Right hindlimb (tissue), 1 donor: Measurements from ENCODE around the gene BCAS1.
"Not testable (repeated sequence)": the region's sequence is repeated elsewhere in the genome, so short reads cannot be mapped to it uniquely, and the experiment has no call there.

Experiments
- DNase-seq: peaks from one replicate; pipeline ENCODE4 v3.0.0-alpha.2; 2018

The BCAS1 gene

DNA sequence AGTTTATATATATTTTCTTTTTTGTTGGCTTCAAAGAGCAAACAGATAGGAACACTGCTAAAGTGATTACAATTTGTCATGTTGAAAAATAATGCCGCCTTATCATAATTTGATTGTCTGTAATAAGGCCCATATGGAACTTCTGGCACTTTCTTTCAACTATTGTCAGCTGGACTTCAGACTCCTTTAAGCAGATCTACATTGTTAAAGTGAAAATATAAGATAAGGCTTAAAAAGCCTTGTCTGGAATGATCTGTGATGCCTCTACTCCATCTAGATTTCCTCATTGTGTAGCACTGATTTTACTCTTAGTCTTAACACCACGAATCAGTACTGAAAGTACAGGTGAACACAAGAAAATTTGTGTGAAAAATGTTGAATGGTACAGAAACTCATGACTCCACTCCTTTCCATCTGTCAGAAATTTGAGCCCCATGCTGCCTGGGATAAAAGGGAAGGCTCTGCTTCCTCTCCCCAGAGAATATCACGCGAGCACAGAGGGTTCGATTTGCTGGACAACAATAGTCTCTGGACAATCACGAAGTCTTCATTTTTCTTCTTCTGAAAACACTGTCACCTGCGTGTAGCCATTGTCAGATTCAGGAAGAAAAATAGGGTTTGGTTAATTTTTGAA is 56.0 kb downstream of the BCAS1 start:
- DNase-seq: no peak

DNA sequence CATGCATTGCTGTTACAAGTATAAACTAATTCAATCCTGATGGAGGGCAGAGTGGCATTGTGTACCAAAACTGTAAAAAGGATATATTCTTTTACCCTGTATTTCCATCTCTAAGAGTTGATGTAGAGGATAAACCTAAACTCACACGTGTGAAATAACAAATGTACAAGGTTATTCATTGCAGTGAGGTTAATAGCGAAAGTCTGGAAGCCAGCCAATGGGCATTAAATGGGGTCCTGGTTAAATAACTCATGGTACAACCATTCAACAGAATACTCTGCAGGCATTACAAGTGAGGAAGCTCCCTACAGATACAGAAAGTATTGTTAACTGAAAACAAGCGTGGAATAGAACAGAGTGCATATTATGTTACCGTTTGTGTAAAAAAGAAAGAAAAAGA is 56.9 kb downstream of the BCAS1 start:
- no peak for DNase-seq

DNA sequence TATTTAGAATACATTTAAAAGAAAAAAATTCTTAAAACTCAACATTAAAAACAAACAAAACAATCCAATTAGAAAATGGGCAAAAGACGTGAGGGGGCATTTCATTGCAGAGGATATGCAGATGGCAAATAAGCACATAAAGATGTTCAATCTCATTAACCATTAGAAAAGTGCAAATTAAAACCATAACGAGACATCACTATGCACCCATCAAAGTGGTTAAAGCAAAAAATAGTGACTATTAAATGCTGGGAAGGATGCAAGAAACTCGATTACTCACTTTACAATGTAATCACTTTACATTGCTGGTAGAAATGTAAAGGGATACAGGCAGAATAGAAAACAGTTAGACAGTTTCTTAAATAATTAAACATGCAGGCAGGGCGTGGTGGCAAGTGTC is 59.0 kb downstream of the BCAS1 start:
- no peak for DNase-seq

DNA sequence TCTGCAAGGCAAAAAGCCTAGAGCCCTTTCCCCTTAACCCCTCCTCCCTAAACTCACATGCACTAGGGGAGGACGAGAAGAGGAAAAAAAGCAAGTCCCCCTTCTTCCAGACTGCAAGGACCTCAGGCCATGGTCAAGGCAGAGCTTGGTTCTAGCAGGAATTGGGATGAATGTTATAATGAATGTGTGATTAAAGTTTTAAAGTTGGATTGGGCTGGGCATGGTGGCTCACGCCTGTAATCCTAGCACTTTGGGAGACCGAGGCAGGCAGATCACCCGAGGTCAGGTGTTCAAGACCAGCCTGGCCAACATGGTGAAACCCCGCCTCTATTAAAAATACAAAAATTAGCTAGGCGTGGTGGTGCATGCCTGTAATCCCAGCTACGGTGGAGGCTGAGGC is 64.2 kb downstream of the BCAS1 start:
- not testable (repeated sequence) for DNase-seq

DNA sequence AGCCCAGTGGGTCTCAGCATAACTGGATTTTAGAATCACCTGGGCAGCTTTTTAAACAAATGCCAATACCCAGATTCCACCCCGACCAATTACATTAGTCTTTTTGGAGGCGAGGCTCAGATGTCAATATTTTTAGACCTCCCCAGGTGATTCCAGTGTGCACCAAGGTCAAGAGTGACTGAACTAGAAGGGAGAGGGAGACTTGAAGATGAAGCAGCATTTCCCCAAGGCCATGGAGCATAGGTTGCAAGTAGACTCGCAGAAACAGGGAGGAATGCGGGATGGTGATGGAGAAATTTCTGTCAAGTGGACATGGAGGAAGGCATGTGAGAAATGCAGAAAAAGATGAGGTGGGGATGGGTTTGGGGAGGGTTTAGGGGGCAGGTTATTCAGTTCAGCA is 64.9 kb downstream of the BCAS1 start:
- no peak for DNase-seq

DNA sequence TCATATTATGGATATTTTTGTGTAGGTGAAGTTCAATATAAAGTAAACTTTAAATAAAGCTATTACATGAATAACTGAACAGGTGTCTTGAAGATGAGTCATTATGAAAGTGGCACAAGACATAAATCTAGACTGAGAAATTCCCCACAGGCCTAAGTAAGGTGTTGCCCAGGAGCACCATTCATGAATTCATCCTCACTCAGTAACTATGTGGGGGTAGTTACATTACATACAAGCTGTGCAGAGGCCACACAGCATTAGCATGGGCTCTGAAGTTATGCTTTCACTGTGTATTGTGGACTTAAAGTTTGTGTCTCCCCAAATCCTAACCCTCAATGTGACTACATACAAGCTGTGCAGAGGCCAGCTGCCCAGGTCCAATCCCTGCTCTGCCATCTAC is 65.9 kb downstream of the BCAS1 start:
- no peak for DNase-seq

DNA sequence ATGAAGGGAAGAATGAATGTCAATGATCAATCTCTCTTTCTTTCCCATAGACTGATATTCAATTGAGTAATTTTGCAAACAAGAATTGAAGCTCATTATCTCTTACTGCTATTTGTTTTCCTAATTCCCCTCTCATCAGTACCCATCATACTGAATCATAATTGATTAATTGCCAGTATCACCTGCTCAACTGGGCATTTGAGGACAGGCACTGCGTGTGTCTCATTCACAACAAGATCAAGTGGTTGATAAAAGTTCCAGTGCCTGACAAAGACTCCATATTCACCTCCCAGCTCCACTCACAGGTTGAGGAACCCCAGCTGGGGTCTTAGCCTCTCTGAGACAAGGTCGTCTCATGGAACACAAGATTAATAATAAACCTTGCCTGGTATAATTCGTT is 67.7 kb downstream of the BCAS1 start:
- DNase-seq: no peak

DNA sequence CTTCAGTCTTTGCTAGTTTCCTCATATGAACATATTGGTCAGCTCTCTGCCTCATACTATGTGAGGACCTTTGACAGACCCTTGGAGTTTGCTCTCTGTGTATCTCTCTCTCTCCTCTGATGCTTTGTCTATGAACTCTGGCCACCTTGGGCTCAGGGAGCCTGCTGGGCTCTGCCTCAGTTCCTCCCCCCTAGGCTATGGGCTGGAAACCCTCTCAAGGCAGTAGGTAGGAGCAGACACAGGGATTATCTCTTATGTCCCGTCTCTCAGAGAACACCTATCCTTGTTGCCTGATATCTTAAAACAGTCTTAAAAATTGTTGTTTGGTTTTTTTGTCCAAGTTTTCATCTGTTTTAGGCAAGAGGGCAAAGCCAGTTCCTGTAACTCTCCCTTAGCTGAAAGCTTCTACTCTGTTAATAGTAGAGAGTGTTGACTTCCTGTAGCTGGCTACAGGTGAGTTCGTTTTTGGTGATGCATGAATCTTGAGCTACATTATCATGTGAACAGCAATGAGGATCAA is 68.3 kb downstream of the BCAS1 start:
- DNase-seq: no peak

DNA sequence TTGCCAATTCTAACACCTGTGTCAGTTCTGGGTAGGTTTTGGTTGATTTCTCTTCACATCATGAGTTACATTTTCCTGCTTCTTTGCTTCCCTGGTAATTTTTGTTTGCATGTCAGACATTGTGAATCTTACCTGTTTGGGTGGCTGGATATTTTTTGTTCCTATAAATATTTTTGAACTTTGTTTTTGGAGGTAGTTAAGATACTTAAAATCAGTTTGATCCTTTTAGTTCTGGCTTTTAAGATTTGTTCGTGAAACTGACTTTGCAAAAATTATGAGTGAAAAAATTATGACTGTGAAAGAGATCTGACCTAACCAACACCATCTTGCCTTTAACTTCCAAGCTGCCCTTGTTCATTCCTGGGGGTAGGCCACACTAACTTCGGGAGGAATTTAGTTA is 69.5 kb downstream of the BCAS1 start:
- no peak for DNase-seq

DNA sequence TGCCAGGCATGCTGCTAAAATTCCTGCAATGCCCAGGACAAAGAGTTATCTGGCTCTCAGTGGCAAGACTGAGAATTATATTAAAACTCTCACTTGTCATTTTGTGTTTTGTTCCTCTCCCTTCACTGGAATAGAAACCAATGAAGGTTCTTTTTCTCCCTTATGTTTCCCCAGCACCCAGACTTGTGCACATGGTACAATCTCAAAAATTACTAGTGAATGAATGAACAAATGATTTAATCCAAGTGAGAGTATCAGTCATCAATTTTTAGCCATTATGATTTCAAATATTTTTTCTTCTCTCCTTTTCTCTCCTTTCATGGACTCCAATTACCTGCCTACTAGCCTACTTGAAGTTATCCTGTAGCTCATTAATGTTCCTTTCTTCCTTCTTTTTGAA is 70.1 kb downstream of the BCAS1 start:
- DNase-seq: no peak

DNA sequence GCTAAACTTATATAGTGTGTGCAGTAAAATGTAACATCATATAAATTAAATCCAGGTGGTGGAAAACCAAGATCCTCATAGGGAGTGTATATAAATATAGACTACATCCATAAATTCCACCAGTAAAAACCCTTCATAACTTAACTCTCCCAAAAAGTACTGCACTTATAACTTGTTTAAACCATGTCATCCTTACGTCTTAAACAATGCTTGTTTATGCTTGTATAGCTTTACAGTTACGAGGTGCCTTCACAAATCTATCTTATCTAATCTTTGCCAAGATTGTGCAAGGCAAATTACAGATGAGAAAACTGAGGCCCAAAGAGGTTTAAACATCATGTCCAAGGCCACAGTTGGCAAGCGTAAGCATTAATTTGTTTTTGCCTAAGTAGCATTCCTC is 71.3 kb downstream of the BCAS1 start:
- DNase-seq: no peak

DNA sequence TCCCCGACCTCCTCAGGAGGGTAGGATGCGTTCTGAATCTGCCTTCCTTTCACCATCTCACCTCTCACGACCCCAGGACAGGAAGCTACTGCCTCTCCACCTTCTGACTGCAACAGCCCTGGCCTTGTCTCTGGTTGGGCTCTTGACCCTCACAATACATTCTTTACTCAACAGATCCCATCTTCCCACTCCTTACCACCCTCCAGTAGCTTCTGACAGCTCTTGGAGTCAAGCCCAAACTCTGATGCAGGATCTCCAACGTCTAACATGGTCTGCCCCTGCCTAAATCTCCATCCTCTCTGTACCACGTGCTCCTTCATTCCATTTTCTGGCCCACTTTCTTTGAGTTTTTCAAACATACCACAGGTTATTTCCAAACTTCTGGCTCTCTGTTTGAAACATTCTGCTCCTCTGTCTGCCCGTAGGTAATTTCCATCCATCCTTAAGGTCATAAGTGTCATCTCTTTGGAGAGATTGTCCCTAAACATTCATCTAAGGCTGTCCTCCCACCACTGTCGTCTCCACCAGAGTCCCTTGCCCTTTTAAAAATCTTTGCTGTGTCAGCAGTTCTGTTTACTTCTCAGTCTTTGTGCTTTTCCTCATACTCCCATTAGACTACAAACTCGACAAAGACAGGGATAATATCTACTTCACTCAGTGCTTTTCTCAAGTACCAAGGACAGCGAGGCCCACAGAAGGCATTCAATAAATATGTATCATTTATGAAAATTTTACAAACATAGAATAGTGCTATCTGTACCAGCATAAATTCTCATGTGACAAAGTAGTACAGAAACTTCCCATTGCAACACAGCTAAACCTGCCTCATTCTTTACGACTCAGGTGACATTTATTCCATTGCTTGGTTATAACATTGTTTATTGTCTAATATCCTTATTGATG is 73.6 kb downstream of the BCAS1 start:
- no peak for DNase-seq

DNA sequence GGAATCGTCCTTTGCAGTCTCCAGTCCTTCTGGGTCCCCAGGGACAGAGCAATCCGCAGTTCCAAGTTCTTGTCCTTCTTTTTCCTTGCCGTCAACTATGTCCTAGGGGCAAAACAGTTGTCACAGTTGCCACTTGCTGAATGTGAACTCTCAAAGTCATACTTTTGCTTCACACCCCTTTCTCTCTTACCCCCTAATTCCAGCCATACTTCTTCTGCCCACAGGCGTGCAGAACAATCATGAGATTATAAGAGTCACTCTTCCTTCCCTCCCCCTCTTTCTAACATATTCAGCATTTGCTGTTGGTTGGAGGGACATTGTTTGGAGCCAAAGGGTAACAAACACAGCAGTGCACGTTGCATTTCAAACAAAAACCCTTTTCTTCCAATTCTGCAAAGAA is 74.4 kb downstream of the BCAS1 start:
- no peak for DNase-seq

DNA sequence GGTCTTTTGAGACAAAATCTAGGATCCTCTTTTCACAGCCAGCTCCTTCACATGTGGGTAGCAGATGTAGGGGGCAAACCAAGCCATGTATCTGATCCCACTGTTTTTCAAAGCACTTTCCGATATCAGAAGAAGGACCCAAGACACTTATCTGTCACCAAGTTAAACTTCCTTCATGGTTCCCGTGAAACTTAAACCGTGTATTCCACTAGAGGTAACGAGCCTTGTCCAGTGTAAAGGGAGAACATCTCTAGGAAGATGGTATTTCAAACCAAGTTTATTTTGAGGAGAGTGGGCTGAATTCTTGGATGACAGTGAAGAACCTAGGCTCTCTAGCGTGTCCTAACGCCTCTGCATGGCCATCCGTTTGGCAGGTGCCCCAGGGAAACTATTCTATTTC is 76.3 kb downstream of the BCAS1 start:
- no peak for DNase-seq

DNA sequence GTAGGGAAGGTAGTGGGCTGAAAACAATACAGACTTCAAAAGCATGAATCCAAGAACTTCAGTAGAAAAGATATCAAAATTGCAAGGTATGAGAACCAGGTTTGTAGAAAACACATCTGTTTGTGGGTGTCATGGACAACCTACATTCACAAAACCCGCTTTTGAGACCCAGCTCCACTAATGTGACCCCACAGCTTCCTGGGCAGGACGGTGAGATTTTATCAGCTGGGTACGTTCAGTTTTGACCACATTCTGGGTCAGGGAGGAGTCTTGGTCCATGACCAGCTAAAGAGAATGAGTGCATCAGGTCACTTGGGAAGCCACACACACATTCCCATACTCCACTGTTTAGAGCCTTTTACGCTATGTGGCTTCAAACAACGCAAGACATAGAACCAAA is 77.1 kb downstream of the BCAS1 start:
- no peak for DNase-seq

DNA sequence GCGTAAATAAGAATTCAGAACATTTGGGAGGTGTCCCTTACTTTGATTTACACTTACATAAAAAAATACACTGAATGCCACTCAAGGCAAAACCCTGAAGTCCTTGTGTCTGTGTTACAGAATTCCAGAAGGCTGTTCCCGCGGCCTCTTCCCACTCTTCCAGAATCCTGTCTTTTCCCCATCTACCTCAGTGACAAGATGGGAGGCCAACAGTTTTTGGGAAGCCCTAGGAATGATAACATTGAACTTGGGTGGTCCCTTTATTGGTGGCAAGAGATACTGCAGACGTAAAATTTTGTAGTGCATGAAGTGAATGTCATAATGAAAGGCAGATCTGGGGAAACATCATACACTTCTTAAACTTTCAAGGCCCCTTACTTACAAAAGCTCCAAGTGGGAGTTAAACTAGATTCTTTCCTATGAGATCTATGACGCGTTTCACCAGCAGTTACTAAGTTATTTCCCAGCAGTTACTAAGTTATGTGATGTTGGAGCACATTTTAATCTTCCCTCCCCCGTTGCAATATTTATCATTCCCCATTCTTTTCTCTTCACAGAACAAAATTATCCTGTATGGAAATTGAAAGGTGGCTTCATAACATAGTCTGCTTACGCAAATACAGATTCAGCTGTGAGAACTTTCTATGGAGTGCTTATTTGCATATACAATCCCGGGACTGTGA is 79.5 kb downstream of the BCAS1 start:
- no peak for DNase-seq

DNA sequence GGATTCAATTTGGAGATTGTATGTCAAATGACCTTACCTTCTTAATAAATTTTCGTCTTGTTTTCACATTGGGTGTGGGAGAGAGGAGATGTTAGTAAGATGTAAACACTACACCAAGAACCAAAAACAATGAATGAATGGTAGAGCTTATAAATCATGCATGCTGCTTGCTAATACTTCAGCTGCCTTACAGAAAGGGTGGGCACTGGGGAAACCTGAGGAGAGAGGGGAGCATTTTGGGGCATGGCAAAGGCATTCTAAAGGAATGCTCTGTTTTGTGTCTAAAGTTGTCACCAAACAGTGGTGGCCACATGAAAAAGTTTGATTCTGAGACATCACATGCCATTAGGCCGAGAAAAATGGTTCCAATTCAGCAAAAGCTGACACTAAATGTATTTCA is 80.4 kb downstream of the BCAS1 start:
- DNase-seq: no peak

DNA sequence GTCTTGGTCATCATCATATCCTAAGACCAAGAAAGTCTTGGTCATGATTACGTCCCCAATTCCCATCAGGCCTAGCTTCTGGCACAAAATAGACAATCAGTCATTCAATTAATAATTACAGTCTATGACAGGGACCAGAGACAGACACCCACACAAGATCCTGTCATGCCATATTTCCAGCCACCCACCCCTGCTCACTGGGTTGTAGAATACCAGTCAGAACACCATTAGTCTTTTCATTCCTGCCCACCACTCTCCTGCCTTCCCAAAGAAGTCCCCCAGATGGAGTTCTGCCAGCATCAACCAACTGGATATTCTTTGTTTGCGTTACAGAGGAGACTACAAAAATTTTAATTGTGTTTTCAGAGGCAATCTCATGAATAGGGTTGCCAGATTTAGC is 81.0 kb downstream of the BCAS1 start:
- no peak for DNase-seq

DNA sequence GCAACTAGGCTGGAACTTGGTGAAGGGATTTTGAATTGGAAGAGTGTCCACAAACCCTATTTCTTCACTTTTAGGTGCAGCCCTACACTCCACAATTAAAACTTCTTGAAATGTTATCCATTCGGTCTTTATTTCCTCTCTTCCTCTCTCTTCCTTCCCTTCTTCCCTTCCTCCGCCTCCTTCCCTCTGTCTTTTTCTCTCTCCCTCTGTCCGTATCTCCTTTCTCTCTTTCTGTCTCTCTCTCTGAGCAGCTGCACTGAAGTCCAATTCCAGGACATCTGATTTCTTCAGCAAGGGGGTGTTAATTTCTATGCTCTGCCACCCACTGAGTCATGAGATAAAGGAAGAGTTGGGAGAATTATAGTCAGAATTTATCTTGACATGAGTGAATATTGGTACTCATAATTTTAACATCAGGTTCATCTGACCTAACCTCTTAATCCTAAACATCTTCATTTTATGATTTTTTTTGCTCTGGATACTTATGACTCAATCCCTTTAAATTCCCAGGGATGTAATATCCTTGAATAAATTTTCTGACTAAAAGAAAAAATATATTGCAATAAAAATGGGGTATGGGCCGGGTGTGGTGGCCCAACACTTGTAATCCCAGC is 84.2 kb downstream of the BCAS1 start:
- DNase-seq: no peak

DNA sequence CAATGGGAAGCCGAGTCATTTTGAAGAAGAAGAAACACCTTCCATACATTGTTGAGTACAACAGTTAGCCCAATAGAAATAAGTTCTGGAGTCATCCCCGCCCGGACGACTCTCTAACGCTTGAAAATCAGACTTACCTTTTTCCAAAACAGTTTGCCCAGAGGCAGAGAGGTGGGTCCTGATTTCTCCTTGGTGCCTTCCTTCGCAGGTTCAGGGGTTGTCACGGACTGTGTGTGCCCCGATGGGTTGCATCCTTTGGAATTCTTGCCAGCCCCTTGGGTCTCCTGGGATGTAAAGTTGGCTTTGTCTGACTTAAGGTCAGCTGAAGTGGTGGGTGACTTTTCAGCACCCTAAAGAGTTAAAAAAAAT is 85.3 kb downstream of the BCAS1 start:
- DNase-seq: no peak

DNA sequence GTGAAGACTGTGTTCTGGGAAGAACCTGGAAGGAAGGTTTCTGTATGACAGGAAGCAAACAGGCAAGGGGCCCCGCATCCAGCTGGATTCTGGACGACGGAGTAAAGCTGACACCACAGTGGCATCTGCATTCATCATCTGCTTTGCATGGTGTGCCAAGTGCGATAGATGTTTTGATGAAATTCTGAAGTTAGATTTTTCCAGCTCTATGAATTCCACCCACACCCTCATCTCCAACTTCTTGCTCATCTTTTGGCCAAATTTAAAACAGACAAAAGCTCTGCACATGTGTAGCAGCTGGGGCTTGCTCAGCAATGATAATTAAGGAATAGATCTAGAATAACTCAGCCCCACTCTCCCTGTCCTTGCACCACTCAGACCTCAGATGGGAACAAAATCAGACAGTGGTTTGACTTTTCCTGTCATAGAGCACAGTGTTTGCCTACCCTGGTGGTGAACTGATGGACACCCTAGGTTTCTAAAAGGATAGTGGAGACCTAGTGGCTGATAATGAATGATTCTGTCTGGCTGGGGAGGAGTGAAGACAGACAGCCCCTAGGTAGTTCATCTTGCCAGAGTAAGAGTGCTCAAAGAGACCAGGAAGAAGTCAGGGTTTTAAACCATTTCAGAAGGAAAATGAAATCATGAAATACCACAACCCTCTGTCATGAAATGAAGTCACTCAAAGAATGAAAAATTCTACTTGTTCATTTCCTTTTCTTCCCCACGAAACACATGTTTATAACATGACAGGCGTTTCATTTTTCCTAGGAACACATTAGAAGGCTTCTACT is 85.8 kb downstream of the BCAS1 start:
- peak; percentile 33 for DNase-seq

DNA sequence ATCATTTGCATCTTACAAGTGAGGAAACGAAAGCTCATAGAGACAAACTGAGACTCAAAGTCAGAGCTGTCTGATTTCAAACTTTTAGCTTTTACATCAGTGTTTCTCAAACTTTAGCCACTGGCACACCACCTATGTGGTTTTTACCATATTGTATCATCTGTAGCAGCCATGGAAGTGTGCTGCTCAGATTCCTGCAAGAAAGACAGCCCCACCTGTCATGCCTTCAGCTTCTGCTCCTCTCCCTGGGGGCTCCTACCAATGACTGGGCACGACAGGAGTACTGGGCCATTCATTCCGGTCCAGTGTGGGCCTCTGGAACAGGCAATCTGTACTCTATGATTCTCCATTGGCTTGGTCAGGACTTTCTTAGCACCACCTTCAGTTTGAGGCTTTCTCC is 87.0 kb downstream of the BCAS1 start:
- no peak for DNase-seq

DNA sequence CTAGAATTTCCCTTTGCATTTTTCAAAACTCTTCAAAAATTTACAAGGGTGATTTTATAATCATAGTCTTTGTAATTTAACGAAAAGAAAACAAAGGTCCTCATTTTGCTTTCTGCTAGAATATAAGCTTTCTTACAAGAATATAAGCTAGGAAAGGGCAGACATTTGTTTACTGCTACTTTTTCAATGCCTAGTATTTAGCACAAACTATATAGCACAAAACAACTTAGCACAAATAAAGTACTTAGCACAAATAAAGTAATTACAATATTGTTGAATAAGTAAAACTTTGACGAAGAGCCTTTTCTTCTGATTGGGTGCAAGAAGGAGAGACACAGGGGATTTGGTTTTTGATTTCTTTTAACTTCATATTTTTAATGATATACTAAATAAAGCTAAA is 87.8 kb downstream of the BCAS1 start:
- DNase-seq: no peak
